ENCODE data around the gene NPAS3.

NPAS3 gene

GRCh38 chr14:32980902-32981501, 42.3 kb downstream of the NPAS3 start:
- TF ChIP-seq SIN3A (IDR thresholded peaks at IDR 0.05; ENCODE audit: borderline replicate concordance, insufficient read depth, low read length) (no peak), TAF1 (IDR thresholded peaks at IDR 0.05; ENCODE audit: borderline replicate concordance, insufficient read depth, low read length) (no peak), POLR2AphosphoS5 (IDR thresholded peaks at IDR 0.05; ENCODE audit: low read depth, low read length) (no peak), FOXP2 (optimal IDR thresholded peaks at IDR 0.05; ENCODE audit: borderline replicate concordance, extremely low read depth, extremely low read length, insufficient read depth) (no peak), REST (IDR thresholded peaks at IDR 0.05; ENCODE audit: insufficient read depth in 1 of 2, low read depth in 2 of 2, low read length in 2 of 2) (no peak)

- TF ChIP-seq SIN3A (IDR thresholded peaks at IDR 0.05; ENCODE audit: borderline replicate concordance, insufficient read depth, low read length) (no peak), TAF1 (IDR thresholded peaks at IDR 0.05; ENCODE audit: borderline replicate concordance, insufficient read depth, low read length) (no peak), FOXP2 (optimal IDR thresholded peaks at IDR 0.05; ENCODE audit: borderline replicate concordance, extremely low read depth, extremely low read length, insufficient read depth) (no peak), POLR2AphosphoS5 (IDR thresholded peaks at IDR 0.05; ENCODE audit: low read depth, low read length) (no peak), REST (IDR thresholded peaks at IDR 0.05; ENCODE audit: insufficient read depth in 1 of 2, low read depth in 2 of 2, low read length in 2 of 2) (no peak)
These were observed 45.7 kb downstream of the NPAS3 start for GRCh38 chr14:32984241-32984930.

- TF ChIP-seq TAF1 (IDR thresholded peaks at IDR 0.05; ENCODE audit: borderline replicate concordance, insufficient read depth, low read length) = no peak
- TF ChIP-seq FOXP2 (optimal IDR thresholded peaks at IDR 0.05; ENCODE audit: borderline replicate concordance, extremely low read depth, extremely low read length, insufficient read depth) = no peak
- TF ChIP-seq SIN3A (IDR thresholded peaks at IDR 0.05; ENCODE audit: borderline replicate concordance, insufficient read depth, low read length) = no peak
- TF ChIP-seq POLR2AphosphoS5 (IDR thresholded peaks at IDR 0.05; ENCODE audit: low read depth, low read length) = no peak
- no peak for TF ChIP-seq REST (IDR thresholded peaks at IDR 0.05; ENCODE audit: insufficient read depth in 1 of 2, low read depth in 2 of 2, low read length in 2 of 2)
These were observed 47.2 kb downstream of the NPAS3 start for GRCh38 chr14:32985866-32986265.

GRCh38 chr14:32986791-32987540, 48.3 kb downstream of the NPAS3 start:
- TF ChIP-seq POLR2AphosphoS5 (IDR thresholded peaks at IDR 0.05; ENCODE audit: low read depth, low read length) = no peak
- no peak for TF ChIP-seq FOXP2 (optimal IDR thresholded peaks at IDR 0.05; ENCODE audit: borderline replicate concordance, extremely low read depth, extremely low read length, insufficient read depth)
- no peak for TF ChIP-seq SIN3A (IDR thresholded peaks at IDR 0.05; ENCODE audit: borderline replicate concordance, insufficient read depth, low read length)
- no peak for TF ChIP-seq TAF1 (IDR thresholded peaks at IDR 0.05; ENCODE audit: borderline replicate concordance, insufficient read depth, low read length)
- TF ChIP-seq REST (IDR thresholded peaks at IDR 0.05; ENCODE audit: insufficient read depth in 1 of 2, low read depth in 2 of 2, low read length in 2 of 2) = no peak

Measured in PFSK-1 (cell line).